ENCODE data around the gene GLI2. TPM values are rescaled to one million over a fixed set of nuclear protein-coding genes. Genes with fewer than 3 reads are reported as not detected.

The GLI2 gene
- total and polyA plus RNA-seq, 9 of the 15 experiments (the other 6 are each of a cell fraction or from before 2014, with no cell fraction given): 0.24 TPM; not detected in 8

DNA sequence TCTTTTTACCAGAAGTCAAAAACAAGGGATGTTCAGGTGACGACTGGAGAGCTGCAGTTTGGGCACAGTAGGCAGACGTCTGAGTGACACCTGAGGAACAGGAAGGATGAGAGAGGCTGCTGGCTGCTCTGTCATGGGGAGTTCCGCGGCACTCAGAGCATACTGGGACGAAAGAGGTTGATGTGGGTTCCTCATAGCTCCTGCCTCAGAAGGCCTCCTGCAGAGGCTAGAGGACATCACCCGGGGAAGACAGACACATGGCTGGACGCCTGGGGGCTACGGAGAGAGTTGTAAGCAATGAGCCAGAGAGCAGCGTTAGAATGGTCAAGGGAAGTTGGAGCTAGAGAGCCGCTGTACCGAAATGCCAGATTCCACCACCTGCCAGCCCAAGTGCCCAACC, 45.1 kb upstream of the GLI2 start (continued):
- TF ChIP-seq SPI1 (IDR thresholded peaks at IDR 0.05; ENCODE audit: borderline replicate concordance, low read depth, low read length) (no peak), RBM39 (optimal IDR thresholded peaks at IDR 0.05; ENCODE audit: low read depth, low read length) (no peak), HDGF (IDR thresholded peaks at IDR 0.05) (no peak)
- TF ChIP-seq, protein P1, sequence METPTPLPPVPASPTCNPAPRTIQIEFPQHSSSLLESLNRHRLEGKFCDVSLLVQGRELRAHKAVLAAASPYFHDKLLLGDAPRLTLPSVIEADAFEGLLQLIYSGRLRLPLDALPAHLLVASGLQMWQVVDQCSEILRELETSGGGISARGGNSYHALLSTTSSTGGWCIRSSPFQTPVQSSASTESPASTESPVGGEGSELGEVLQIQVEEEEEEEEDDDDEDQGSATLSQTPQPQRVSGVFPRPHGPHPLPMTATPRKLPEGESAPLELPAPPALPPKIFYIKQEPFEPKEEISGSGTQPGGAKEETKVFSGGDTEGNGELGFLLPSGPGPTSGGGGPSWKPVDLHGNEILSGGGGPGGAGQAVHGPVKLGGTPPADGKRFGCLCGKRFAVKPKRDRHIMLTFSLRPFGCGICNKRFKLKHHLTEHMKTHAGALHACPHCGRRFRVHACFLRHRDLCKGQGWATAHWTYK (CRISPR knock-in tag; IDR thresholded peaks at IDR 0.05): no peak

DNA sequence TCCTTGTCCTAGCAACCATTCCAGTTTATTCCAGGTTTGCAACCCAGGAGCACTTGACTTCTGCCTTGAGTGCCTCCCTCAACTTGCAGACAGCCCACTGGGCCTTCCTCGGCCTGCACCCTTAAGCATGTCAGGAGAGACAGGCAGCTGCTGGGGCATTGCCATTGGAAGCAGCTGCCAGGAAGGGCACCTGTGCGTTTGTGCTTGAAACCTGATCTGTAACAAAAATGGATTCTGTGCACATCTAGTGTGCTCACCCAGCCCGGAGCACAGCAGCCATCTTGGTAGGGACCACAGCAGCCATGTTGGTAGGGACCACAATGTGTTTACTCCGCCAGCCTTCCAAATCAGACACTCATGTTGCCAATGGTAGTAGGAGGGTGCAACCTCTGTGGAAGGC, 44.3 kb upstream of the GLI2 start:
- in situ Hi-C loops (cut with MboI): loop anchor here (25.0 kb wide), 1 partner anchor 646 kb away; no protein-coding TSS in a partner anchor
- Histone ChIP-seq H3K9me1 (ENCODE audit: control insufficient read depth, insufficient read depth, low read length) (no peaks in the 10 kb centered on the region), H2AFZ (ENCODE audit: low read depth, low read length) (no peak overlapping the region), H3K27ac (ENCODE audit: extremely low read depth, low read depth, low read length) (no peak overlapping the region), H3K27me3 (ENCODE audit: control insufficient read depth in 2 of 2, insufficient read depth in 2 of 2, low read length in 2 of 2) (peaks cover 16 to 49% of the 10 kb centered on the region in 2 experiments), H3K9ac (ENCODE audit: insufficient read depth in 1 of 2, low read depth in 2 of 2, low read length in 2 of 2) (no peak overlapping the region), H3K9me3 (replicated peaks; ENCODE audit: control insufficient read depth, insufficient read depth, low read depth, low read length) (no peaks in the 10 kb centered on the region), H3K36me3 (ENCODE audit: control insufficient read depth, insufficient read depth, low read length) (no peaks in the 10 kb centered on the region), H3K4me2 (ENCODE audit: insufficient read depth, low read length) (no peak overlapping the region), H3K4me1 (replicated peaks in 1 of 2; ENCODE audit: control insufficient read depth in 2 of 2, insufficient read depth in 2 of 2, low read length in 2 of 2) (no peaks in the 10 kb centered on the region), H3K79me2 (ENCODE audit: control insufficient read depth, insufficient read depth, low read length) (no peaks in the 10 kb centered on the region), H4K20me1 (replicated peaks; ENCODE audit: control insufficient read depth, insufficient read depth, low read length) (peaks cover 7% of the 10 kb centered on the region; the same call in 1 of the 2 replicates), H3K4me3 (no peak overlapping the region)
- ChIA-PET POLR2A (interaction anchor here (1.0 to 1.1 kb wide), 2 partner anchors 11 to 384 kb away, joined by 4 read pairs; no protein-coding TSS in a partner anchor), CTCF (ENCODE audit: low intra/inter-chr PET ratio) (no interaction called here)
- intact Hi-C loops (cut with micrococcal nuclease): no loop called here
- DNase-seq (ENCODE audit: extremely low read depth in 1 of 4, low spot score in 3 of 4): no peak
- no TSS peak for BruUV-seq (replicated peaks)
- no peak for FAIRE-seq
- WGBS (ENCODE audit: insufficient coverage, low coverage, missing lambda C conversion rate): 3% methylated on average over 4 of the region's 4 CpGs
- TF ChIP-seq YY1 (IDR thresholded peaks at IDR 0.05; ENCODE audit: borderline replicate concordance in 1 of 3, control insufficient read depth in 1 of 3, extremely low read depth in 1 of 3, insufficient read depth in 3 of 3, insufficient read length in 1 of 3, insufficient replicate concordance in 2 of 3, low read depth in 1 of 3, low read length in 2 of 3): peak in 2 of 3 experiments; percentile 13 to 57
- TF ChIP-seq, protein P2, sequence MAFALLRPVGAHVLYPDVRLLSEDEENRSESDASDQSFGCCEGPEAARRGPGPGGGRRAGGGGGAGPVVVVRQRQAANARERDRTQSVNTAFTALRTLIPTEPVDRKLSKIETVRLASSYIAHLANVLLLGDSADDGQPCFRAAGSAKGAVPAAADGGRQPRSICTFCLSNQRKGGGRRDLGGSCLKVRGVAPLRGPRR (CRISPR knock-in tag; IDR thresholded peaks at IDR 0.05): no peak
- ATAC-seq: no peak

Data from K562 (cell line).